ENCODE results near the gene THAP12.

DNA sequence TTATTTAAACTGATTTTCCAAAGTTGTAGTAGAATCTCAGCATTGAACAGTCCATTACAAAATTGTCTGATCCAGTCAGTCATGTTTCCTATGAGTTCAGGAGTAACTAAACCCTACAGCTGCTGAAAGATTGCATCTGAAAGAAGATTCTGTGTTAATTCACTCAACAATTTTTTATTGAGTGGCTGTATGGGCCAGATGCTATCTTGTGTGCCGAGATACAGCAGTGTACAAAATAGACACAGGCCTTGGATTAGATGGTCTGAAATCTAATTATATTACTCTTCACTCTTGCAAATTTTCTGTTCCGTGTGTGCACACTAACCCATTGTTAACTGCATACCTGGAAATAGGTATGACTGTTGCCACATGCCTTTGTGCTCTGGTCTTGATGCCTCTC is 7.5 kb upstream of the THAP12 start:
- TF ChIP-seq CTCF (conservative IDR thresholded peaks at IDR 0.05) (no peak), ZFX (IDR thresholded peaks at IDR 0.05) (no peak)

All from C4-2B (cell line).